GM18498 (cell line): Measurements from ENCODE around the gene RNF150.
"Not testable (repeated sequence)": the region's sequence is repeated elsewhere in the genome, so short reads cannot be mapped to it uniquely, and the experiment has no call there.

Experiments used
- ATAC-seq: cut with Tn5 transposase; IDR thresholded peaks from one replicate; pipeline ENCODE4 v1.9.1; 2021; ENCODE audit warnings: mild to moderate bottlenecking, moderate library complexity; ENCODE audit not compliant: unreplicated experiment

RNF150 gene

DNA sequence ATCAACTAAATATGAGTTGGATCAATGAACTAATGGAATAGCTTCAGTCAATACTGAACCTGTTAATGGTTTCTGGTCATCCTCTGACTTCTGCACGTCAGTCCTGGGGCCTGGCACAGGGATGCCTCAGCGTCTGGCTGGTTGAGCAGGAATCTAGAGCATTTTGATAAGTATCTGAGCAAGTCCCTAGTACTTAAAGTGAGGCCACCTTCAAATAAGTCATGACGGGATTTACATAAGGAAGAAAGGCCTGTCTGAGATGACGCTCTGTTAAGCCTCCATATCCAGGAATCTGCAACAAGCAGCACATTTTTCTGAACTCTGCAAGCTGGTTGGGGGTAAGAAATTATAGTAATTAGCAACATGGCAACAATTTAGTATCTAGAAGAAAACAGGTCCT, 293.9 kb downstream of the RNF150 start:
- no peak for ATAC-seq

DNA sequence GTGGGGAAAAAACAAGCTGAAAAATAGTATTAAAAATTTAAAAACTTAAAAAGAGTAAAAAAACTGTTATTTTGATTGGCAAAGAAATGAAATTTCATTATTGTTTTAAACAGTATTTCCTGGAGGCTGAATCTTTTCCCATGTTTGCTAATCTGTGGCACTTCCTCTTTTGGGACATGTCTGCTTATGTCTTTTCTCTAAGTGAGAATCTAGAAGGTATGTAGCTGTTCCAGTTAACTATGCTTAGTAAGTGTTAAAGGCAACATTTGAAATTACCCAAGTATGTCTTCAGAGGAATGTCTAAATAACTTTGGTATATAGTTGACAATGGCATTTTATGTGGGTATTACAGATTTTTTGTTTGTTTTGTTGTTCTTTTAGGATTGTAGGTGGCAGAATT, 295.5 kb downstream of the RNF150 start:
- ATAC-seq, result no peak

DNA sequence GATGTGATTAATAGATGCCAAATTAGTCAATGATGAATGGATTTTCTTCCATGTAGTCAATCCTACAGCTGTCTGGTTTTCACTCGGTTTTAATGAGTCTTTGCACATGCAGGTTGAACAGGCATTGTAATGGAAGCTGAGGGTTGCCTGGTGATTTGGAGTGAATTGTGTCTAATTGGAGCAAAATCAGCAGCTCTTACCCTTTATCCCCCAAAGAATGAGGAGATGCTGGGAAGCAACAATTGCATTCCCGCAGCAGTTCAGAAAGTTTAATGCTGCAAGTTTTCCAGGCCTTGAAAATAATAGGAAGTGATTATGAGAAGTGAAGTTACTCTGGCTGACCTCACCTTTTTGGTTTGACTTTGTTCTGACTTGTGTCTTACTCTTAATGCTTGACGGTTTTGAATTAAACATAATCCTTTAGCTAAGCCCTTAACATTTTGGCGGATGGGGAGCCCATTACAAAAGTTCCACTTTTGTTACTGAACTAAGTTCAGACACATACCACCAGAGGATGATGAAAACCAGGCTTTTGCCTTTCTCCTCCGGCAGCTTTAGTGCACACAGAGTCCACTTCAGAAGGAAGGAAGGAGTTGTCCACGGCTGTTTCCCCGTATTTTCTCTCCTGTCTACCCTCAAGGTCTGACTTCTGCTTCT, 298.3 kb downstream of the RNF150 start:
- ATAC-seq, result no peak

DNA sequence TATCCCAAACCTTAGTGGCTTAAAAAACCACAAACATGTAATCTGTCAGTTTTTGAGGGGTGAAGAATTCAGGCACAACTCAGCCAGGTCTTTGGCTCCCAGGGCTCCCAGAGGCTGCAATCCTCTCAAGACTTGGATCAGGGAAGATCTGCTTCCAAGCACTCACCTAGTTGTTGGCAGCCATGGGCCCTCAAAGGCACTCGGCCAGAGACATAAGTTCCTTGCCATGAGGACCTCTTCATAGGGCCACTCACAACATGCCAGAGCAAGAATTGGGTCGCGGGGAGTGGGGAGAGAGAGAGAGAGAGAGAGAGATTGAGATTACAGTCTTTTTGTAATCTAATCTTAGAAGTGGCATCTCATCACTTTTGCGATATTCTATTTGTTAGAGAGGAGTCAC, 300.0 kb downstream of the RNF150 start:
- no peak for ATAC-seq

DNA sequence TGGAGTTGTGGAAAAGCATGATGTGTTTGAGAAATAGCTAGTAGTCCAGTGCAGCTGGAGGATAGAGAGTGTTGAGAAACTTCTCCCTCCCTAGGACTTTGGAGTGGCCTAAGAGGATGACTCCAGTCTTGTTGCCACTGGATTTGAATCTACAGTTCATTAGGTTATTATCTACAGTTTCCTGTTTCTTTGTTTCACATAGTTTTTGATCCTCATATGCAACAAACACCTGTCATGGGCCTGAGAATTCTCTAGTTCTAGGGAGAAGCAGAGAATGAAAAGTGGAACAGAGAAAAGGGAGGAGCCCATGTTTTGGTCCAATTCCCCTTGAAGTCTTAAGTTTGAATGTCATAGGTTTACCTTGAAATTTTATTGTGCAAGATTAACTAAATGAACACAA, 303.4 kb downstream of the RNF150 start:
- peak; percentile 89 for ATAC-seq

DNA sequence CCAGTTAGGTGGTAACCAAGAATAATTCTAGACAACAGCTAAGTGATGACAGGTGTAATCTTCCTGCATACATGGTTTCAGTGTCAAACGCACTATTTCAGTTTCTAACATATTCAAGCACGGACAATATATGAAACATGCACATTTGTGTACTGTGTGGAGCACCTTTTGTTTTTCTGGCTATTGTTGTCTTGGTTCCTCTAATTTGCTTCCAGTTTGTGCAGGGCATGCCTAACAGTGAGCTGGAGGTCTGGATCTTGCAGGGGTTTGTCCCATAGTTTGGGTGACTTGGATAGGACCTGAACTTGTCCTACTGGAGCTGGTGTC, 306.6 kb downstream of the RNF150 start:
- peak; percentile 55 for ATAC-seq

DNA sequence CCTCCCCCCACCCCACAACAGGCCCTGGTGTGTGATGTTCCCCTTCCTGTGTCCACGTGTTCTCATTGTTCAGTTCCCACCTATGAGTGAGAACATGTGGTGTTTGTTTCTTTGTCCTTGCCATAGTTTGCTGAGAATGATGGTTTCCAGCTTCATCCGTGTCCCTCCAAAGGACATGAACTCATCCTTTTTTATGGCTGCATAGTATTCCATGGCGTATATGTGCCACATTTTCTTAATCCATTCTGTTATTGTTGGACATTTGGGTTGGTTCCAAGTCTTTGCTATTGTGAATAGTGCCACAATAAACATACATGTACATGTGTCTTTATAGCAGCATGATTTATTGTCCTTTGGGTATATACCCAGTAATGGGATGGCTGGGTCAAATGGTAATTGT, 312.7 kb downstream of the RNF150 start:
- not testable (repeated sequence) for ATAC-seq

DNA sequence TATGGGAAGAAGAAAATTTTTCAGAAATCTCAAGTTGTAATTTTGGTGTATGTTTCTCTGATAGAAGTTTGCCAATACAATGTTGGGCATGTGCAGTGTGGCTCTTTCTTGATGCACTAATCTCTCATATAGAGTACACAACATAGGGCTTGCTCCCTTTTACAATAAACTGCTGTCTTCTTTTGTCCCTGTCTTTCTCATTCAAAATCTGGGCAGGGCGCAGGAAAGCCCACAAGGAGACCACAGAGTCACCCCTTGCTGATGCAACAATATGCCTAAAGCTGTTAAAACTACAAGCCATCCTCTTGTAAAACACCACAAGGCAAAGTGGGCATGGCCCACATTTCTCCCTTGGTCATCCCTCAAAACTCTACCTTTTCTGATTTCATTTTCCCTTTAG, 313.7 kb downstream of the RNF150 start:
- ATAC-seq, result no peak

DNA sequence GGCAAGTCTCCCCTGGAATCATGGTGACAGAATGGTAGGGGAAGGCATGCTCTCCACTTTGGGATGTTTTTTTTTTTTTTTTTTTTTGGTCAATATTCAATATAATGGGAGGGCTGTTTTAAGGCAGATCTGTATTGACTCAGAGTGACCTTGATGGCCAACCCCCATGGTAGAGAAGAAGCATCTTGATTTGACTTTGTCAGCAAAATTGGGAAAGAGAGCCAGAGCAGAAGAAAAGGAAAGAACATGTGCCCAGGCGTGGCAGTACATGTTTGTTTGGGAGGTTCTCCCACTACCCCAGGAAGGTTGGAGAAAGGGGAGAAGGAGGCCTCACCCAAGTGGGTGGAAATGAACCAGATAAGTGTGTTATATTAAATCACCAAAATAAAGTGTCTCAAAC, 314.8 kb downstream of the RNF150 start:
- no peak for ATAC-seq

DNA sequence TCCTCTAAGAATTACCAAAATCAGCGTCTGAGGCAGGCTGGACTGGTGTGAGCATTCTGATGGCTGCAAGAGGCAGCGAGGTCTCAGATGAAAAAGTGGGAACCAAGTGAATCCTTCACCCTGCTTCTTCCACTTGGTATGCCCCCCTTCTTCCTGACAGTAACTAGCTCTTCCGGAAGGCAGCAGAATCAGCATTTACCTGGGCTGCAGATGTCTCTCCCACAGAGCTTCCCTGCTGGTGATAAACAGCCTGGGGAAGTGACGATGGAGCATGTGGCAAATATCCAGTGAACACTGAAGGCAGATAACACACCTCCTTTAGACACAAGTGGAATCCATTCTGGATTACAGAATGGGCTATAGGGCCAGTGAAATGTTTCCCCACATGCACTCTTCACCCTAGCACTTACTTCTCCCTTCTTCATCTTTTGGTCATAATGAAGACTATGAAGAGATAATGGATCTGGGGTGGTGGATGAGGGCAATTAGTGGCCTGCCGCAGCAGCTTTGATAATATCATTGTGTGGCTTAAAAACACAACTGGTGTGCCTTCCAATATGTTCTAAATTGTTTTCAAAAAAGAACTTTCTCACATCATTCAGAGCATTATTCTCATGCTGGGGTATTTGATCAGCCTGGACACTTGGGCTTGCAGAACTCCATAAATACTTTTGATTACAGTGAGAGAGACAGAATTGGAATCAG, 316.3 kb downstream of the RNF150 start:
- ATAC-seq, result no peak

DNA sequence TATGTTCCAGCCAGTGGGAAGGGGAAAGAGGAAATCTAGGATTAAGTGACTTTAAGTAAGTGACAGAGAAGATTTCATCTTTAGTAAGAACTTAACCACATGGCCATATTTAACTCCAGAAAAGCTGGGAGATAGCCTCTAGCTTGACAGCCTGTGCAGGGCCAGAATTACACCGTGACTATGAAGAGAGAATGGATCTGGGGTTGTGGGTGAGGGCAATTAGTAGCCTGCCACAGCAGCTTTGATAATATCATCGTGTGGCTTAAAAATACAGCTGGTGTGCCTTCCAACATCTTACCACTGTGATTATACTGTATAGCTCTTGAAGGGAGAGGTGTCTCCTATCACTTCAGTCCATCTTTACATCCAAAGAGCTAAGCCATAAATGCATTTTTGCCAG, 319.5 kb downstream of the RNF150 start:
- ATAC-seq, result no peak

DNA sequence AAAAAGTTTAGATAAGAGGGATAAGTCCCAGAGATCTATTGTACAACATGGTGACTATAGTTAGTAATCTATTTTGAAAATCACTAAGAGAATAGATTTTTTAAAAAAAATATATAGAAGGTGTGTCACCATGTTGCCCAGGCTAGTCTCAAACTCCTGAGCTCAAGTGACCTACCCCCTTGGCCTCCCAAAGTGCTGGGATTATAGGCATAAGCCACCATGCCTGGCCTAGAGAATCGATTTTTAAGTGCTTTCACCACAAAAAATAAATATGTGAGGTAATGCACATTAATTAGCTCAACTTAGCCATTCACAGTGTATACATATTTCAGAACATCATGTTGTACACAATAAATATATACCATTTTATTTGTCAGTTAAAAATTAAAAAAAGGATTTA, 320.4 kb downstream of the RNF150 start:
- no peak for ATAC-seq

DNA sequence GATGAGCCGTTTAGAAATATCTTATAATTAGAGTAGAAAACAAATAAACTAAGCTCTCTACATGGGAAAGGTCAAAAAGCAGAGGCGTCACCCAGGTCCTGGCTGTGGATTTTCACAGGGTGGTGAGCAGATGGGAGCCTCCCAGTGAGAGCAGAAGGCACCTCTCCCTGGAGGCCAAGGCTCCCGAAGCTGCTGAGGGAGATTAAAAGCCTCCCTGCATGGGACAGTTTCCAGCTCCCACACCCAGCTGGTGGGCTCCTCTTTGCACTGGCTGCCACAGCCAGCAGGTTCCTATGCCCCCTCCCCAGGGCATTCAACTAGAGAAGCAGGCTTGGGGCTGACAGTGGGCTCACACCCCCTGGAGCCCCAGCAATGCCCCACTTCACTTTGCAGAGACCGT, 321.8 kb downstream of the RNF150 start:
- no peak for ATAC-seq

DNA sequence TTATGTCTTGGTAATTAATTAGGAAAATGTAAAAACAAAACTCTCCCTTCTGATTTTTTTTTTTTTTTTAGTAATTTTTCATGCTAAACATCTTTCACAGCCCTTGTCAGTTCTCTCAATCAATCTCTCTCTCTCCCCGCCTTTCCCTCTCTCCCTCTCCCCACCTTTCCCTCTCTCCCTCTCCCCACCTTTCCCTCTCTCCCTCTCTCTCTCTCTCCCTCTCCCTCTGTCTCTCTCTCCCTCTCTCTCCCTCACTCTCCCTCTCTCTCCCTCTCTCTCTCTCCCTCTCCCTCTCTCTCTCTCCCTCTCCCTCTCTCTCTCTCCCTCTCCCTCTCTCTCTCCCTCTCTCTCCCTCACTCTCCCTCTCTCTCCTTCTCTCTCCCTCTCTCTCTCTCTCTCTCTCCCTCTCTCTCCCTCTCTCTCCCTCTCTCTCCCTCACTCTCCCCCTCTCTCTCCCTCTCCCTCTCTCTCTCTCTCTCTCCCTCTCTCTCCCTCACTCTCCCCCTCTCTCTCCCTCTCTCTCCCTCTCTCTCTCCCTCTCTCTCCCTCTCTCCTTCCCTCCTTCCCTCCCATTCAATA, 322.6 kb downstream of the RNF150 start:
- ATAC-seq, result not testable (repeated sequence)
